MM.1S (cell line): Measurements from ENCODE around the gene NDNF.

ENCODE experiments used
- EZH2 ChIP-seq: fragments of 300-600 bp; sonication (generic); optimal IDR thresholded peaks from 2 replicates; pipeline ENCODE3; 2017; ENCODE audit warnings: low read depth, mild to moderate bottlenecking, antibody characterized with exemption, low read length, mixed read lengths
- EZH2phosphoT487 ChIP-seq: fragments of 300-600 bp; sonication (generic); IDR thresholded peaks from 2 replicates; pipeline ENCODE4 v1.6.1; 2018; ENCODE audit warnings: antibody characterized with exemption, low read length
- TF ChIP-seq, protein P1 (sequence below): fragments of 300-600 bp; sonication (generic); IDR thresholded peaks from 2 replicates; pipeline ENCODE4 v1.5.1; 2016; ENCODE audit warnings: antibody characterized with exemption, low read length, mixed read lengths

DNA sequence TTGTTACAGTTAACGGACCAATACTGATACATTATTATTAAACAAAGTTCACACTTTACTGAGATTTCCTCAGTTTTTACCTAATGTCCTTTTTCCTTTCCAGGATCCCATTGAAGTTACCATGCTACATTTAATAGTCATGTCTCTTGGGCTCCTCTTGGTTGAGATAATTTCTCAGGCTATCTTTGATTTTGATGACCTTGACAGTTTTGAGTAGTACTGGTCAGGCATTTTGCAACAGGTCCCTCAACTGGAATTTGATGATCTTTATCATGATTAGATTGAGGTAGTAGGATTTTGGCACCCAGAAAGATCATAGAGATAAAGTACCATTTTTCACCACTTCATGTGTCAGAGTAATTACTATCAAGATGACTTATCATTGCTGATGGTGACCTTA, 53.8 kb downstream of the NDNF start:
- TF ChIP-seq, protein P1, sequence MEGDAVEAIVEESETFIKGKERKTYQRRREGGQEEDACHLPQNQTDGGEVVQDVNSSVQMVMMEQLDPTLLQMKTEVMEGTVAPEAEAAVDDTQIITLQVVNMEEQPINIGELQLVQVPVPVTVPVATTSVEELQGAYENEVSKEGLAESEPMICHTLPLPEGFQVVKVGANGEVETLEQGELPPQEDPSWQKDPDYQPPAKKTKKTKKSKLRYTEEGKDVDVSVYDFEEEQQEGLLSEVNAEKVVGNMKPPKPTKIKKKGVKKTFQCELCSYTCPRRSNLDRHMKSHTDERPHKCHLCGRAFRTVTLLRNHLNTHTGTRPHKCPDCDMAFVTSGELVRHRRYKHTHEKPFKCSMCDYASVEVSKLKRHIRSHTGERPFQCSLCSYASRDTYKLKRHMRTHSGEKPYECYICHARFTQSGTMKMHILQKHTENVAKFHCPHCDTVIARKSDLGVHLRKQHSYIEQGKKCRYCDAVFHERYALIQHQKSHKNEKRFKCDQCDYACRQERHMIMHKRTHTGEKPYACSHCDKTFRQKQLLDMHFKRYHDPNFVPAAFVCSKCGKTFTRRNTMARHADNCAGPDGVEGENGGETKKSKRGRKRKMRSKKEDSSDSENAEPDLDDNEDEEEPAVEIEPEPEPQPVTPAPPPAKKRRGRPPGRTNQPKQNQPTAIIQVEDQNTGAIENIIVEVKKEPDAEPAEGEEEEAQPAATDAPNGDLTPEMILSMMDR: no peak
- TF ChIP-seq EZH2 (no peak), EZH2phosphoT487 (no peak)
